HepG2 (cell line): ENCODE results near the gene CDC34. TPM values are rescaled to one million over a fixed set of nuclear protein-coding genes. Genes with fewer than 3 reads are reported as not detected.

Source experiments
- ATAC-seq: fragments of 200-7000 bp; cut with Tn5 transposase; 3 replicates; pipeline ENCODE4 v1.9.1; 2020; ENCODE audit warnings: mild to moderate bottlenecking, moderate library complexity
- BruUV-seq: library from RNA; stranded (reverse); fragments of 400-500 nt; replicated peaks from 2 replicates; lab custom pipeline; 2021; lab: Mats Ljungman, UMichigan
- CTCF ChIA-PET: fragments of 300-600 bp; formaldehyde crosslinking; extraction: SDS; loops from one replicate; lab custom pipeline; 2021; ENCODE audit warnings: low total read pairs, inconsistent platforms, low intra/inter-chr PET ratio; lab: Yijun Ruan, JAX
- POLR2A ChIA-PET: fragments of 350-600 bp; sonication (Branson Sonifier 250); formaldehyde crosslinking; loops from one replicate; lab custom pipeline; 2020; ENCODE audit warnings: antibody characterized with exemption, inconsistent platforms; lab: Yijun Ruan, JAX
- DNase-seq: peaks from one replicate; pipeline ENCODE4 v3.0.0-alpha.2; 2015; ENCODE audit warnings: low spot score
- FAIRE-seq: peaks from 3 replicates; lab custom pipeline; 2011; peaks lifted over from hg19 to GRCh38; lab: Jason Lieb, UNC
- H2AFZ ChIP-seq: one replicate; pipeline ENCODE4 v1.6.1; 2011; ENCODE audit warnings: low read length, inconsistent platforms
- H3K27ac ChIP-seq: fragments of 300-600 bp; 3 replicates; pipeline ENCODE4 v1.8.0; 2011; ENCODE audit warnings: mixed run types, mild to moderate bottlenecking, mixed read lengths, low read length, inconsistent platforms; ENCODE audit not compliant: insufficient read depth; ENCODE audit errors: extremely low read length
- H3K27me3 ChIP-seq, 2 experiments: fragments of 200-600 bp in 1 of 2; 2 replicates in 1 of 2; 3 replicates in 1 of 2; pipeline versions ENCODE4 v1.6.0 to v1.8.0; 2011; ENCODE audit warnings: low read length in 2 of 2, mild to moderate bottlenecking in 2 of 2, moderate library complexity in 2 of 2, inconsistent platforms in 1 of 2; ENCODE audit not compliant: insufficient read depth in 2 of 2, control insufficient read depth in 1 of 2
- H3K36me3 ChIP-seq, 2 experiments: fragments of 200-600 bp in 1 of 2; replicated peaks in 1 of 2; 2 replicates in 1 of 2; 3 replicates in 1 of 2; pipeline versions ENCODE4 v1.5.1 to v1.8.0; 2011; ENCODE audit warnings: low read length in 2 of 2, inconsistent platforms in 1 of 2; ENCODE audit not compliant: insufficient read depth in 2 of 2, control insufficient read depth in 1 of 2
- H3K4me1 ChIP-seq: 2 replicates; pipeline ENCODE4 v1.5.1; 2012; ENCODE audit warnings: low read length, inconsistent platforms; ENCODE audit not compliant: insufficient read depth
- H3K4me2 ChIP-seq: 2 replicates; pipeline ENCODE4 v1.6.0; 2011; ENCODE audit warnings: low read depth, low read length, inconsistent platforms
- H3K4me3 ChIP-seq, 3 experiments: fragments of 200-600 bp in 1 of 3; sonication (generic), shearing (Covaris generic) in 1 of 3; replicated peaks in 1 of 3; 2 replicates each; pipeline ENCODE4 v1.5.1; 2011 to 2016; ENCODE audit warnings: low read length in 3 of 3, inconsistent platforms in 2 of 3, low read depth in 2 of 3, mild to moderate bottlenecking in 2 of 3, control low read depth in 1 of 3, mixed read lengths in 1 of 3; ENCODE audit not compliant: insufficient read depth in 1 of 3
- H3K79me2 ChIP-seq: one replicate; pipeline ENCODE4 v1.6.1; 2011; ENCODE audit warnings: low read length, inconsistent platforms; ENCODE audit not compliant: insufficient read depth
- H3K9ac ChIP-seq: 2 replicates; pipeline ENCODE4 v1.6.0; 2011; ENCODE audit warnings: mild to moderate bottlenecking, low read depth, low read length, inconsistent platforms; ENCODE audit not compliant: insufficient read depth
- H3K9me3 ChIP-seq: 2 replicates; pipeline ENCODE4 v1.5.1; 2012; ENCODE audit warnings: mild to moderate bottlenecking, low read length
- H4K20me1 ChIP-seq: 2 replicates; pipeline ENCODE4 v1.6.0; 2011; ENCODE audit warnings: inconsistent platforms, mild to moderate bottlenecking, low read length, moderate library complexity; ENCODE audit not compliant: insufficient read depth
- AKAP8 ChIP-seq: sonication (generic); formaldehyde crosslinking; IDR thresholded peaks from 2 replicates; pipeline ENCODE4 v1.5.1; 2020; ENCODE audit warnings: mild to moderate bottlenecking, missing genetic modification reagents
- HIVEP1 ChIP-seq: sonication (generic); formaldehyde crosslinking; IDR thresholded peaks from 2 replicates; pipeline ENCODE4 v1.4.0; 2020; ENCODE audit warnings: mild to moderate bottlenecking, missing genetic modification reagents
- HOXA5 ChIP-seq: sonication (generic); formaldehyde crosslinking; IDR thresholded peaks from 2 replicates; pipeline ENCODE4 v1.4.0; 2020; ENCODE audit warnings: missing genetic modification reagents
- KLF9 ChIP-seq: IDR thresholded peaks from 2 replicates; pipeline ENCODE4 v1.6.1; 2016; ENCODE audit warnings: low read depth
- NFKB2 ChIP-seq: sonication (generic); formaldehyde crosslinking; IDR thresholded peaks from 2 replicates; pipeline ENCODE4 v1.4.0; 2020; ENCODE audit warnings: missing genetic modification reagents, borderline replicate concordance
- RFXAP ChIP-seq: sonication (generic); formaldehyde crosslinking; IDR thresholded peaks from 2 replicates; pipeline ENCODE4 v1.4.0; 2020; ENCODE audit warnings: missing genetic modification reagents, borderline replicate concordance
- TAF15 ChIP-seq: fragments of 200-400 bp; formaldehyde crosslinking; IDR thresholded peaks from one replicate; pipeline ENCODE4 v1.6.1; 2018; ENCODE audit warnings: mild to moderate bottlenecking, low read depth, low read length; ENCODE audit not compliant: poor library complexity, severe bottlenecking
- THAP11 ChIP-seq: IDR thresholded peaks from 2 replicates; pipeline ENCODE4 v1.6.1; 2016; ENCODE audit warnings: missing biosample characterization, missing genetic modification reagents
- ZFP37 ChIP-seq: sonication (generic); formaldehyde crosslinking; IDR thresholded peaks from 2 replicates; pipeline ENCODE4 v1.4.0; 2020; ENCODE audit warnings: missing genetic modification reagents, borderline replicate concordance
- ZMYM4 ChIP-seq: sonication (generic); formaldehyde crosslinking; IDR thresholded peaks from 2 replicates; pipeline ENCODE4 v1.8.1; 2023; ENCODE audit warnings: mild to moderate bottlenecking, missing genetic modification reagents
- ZNF333 ChIP-seq: sonication (generic); formaldehyde crosslinking; IDR thresholded peaks from 2 replicates; pipeline ENCODE4 v1.4.0; 2020; ENCODE audit warnings: mild to moderate bottlenecking, missing genetic modification reagents, borderline replicate concordance
- ZNF572 ChIP-seq: sonication (generic); formaldehyde crosslinking; IDR thresholded peaks from 2 replicates; pipeline ENCODE4 v1.5.1; 2020; ENCODE audit warnings: mild to moderate bottlenecking, missing genetic modification reagents
- ZNF629 ChIP-seq: sonication (generic); formaldehyde crosslinking; conservative IDR thresholded peaks from 2 replicates; pipeline ENCODE4 v1.5.0; 2020; ENCODE audit warnings: missing genetic modification reagents
- ZNF766 ChIP-seq: sonication (generic); formaldehyde crosslinking; IDR thresholded peaks from 2 replicates; pipeline ENCODE4 v1.5.0; 2020; ENCODE audit warnings: missing genetic modification reagents, borderline replicate concordance
- ZNF781 ChIP-seq: sonication (generic); formaldehyde crosslinking; IDR thresholded peaks from 2 replicates; pipeline ENCODE4 v1.5.1; 2020; ENCODE audit warnings: borderline replicate concordance, mild to moderate bottlenecking, missing genetic modification reagents; ENCODE audit errors: not compliant biosample characterization
- ZSCAN30 ChIP-seq: sonication (generic); formaldehyde crosslinking; IDR thresholded peaks from 2 replicates; pipeline ENCODE4 v1.5.0; 2020; ENCODE audit warnings: mild to moderate bottlenecking, missing genetic modification reagents
- WGBS: methylation state at CpG from one replicate; pipeline ENCODE4 v1.1.6; 2017; ENCODE audit warnings: low lambda C conversion rate; 5-methylcytosine and 5-hydroxymethylcytosine counted together
- in situ Hi-C: cut with HindIII; loops from 2 replicates; pipeline ENCODE4 v1.10.0; 2017; ENCODE audit warnings: low pct_unique_long_range_greater_than_20kb; ENCODE audit not compliant: extremely low pct_ligation_motif_present
- intact Hi-C: fragments of 100-400 bp; cut with micrococcal nuclease; formaldehyde crosslinking; loops from one replicate; pipeline ENCODE4 v1.10.0; 2022; ENCODE audit not compliant: unreplicated experiment
- polyA plus RNA-seq, 8 experiments: library from polyadenylated mRNA; depleted of rRNA in 3 of 8; stranded (reverse) in 7 of 8; unstranded in 1 of 8; fragments of >200 nt; fragmentation: Illumina TruSeq in 4 of 8; extraction: Trizol in 4 of 8; gene quantifications; 2 replicates each; pipeline versions ENCODE4 v1.2.1 to v1.2.3, GENCODE V29; 2011 to 2016; ENCODE audit warnings: low read depth in 4 of 8, missing spikeins in 1 of 8, mixed read lengths in 1 of 8; ENCODE audit not compliant: insufficient read depth in 1 of 8
- total RNA-seq, 5 experiments: library from RNA; depleted of rRNA; stranded (reverse); fragments of >200 nt; fragmentation: Illumina TruSeq; extraction: Trizol; gene quantifications; 2 replicates each; pipeline ENCODE4 v1.2.3, GENCODE V29; 2016; ENCODE audit warnings: low read depth in 1 of 5
- TF ChIP-seq, protein P1 (sequence below): sonication (generic); formaldehyde crosslinking; IDR thresholded peaks from 2 replicates; pipeline ENCODE4 v1.9.0; 2021; ENCODE audit warnings: mild to moderate bottlenecking, missing genetic modification reagents

CDC34 gene
- total and polyA plus RNA-seq, 2 of the 13 experiments (the other 11 are each of a cell fraction or from before 2014, with no cell fraction given): 138 to 150 TPM

- 62% methylated on average over 35 of the region's 38 CpGs for WGBS
- Histone ChIP-seq H3K9me3 (no peaks in the 10 kb centered on the region), H3K27ac (peak overlapping the region; percentile 94), H3K27me3 (no peaks in the 10 kb centered on the region), H3K9ac (peak overlapping the region; percentile 83), H4K20me1 (peaks cover 20% of the 10 kb centered on the region; the same call in 1 of the 2 replicates), H3K4me3 (peak overlapping the region; percentile 63 to 95 (median 87)), H3K4me1 (peaks cover 60% of the 10 kb centered on the region), H2AFZ (no peak overlapping the region), H3K79me2 (peaks cover 33% of the 10 kb centered on the region), H3K4me2 (peak overlapping the region; percentile 76), H3K36me3 (peaks cover 2 to 4% of the 10 kb centered on the region in 2 experiments; a peak in 3 of 5 replicates)
- intact Hi-C loops (no loop called here), in situ Hi-C loops (no loop called here)
- POLR2A ChIA-PET: interaction anchor here (0.8 to 3.7 kb wide), 17 partner anchors 9 to 222 kb away, joined by 3 to 33 read pairs (median 5); partner anchors contain the start of genes BSG, POLRMT and TPGS1
- BruUV-seq: TSS peak; percentile 91
- ATAC-seq (no peak), DNase-seq (no peak), FAIRE-seq (no peak)
- CTCF ChIA-PET: interaction anchor here (0.6 kb wide), 1 partner anchor 50 kb away, joined by 3 read pairs; no protein-coding TSS in a partner anchor
- TF ChIP-seq ZFP37 (CRISPR knock-in tag) (0 out of 2 replicates have a peak, but pooled peaks have one; percentile 30), AKAP8 (CRISPR knock-in tag) (peak; percentile 21; the same call in 1 of the 2 replicates), ZNF766 (0 out of 2 replicates have a peak, but pooled peaks have one; percentile 34), RFXAP (CRISPR knock-in tag) (0 out of 2 replicates have a peak, but pooled peaks have one; percentile 19), ZSCAN30 (CRISPR knock-in tag) (0 out of 2 replicates have a peak, but pooled peaks have one; percentile 67), ZMYM4 (CRISPR knock-in tag) (no peak), KLF9 (no peak), TAF15 (peak; percentile 72), ZNF629 (0 out of 2 replicates have a peak, but pooled peaks have one; percentile 18), ZNF333 (CRISPR knock-in tag) (0 out of 2 replicates have a peak, but pooled peaks have one; percentile 31), ZNF572 (CRISPR knock-in tag) (0 out of 2 replicates have a peak, but pooled peaks have one; percentile 50), THAP11 (CRISPR knock-in tag) (no peak), NFKB2 (CRISPR knock-in tag) (no peak; the same call in 1 of the 2 replicates), HOXA5 (CRISPR knock-in tag) (no peak), HIVEP1 (0 out of 2 replicates have a peak, but pooled peaks have one; percentile 87), ZNF781 (CRISPR knock-in tag) (no peak)
- TF ChIP-seq, protein P1, sequence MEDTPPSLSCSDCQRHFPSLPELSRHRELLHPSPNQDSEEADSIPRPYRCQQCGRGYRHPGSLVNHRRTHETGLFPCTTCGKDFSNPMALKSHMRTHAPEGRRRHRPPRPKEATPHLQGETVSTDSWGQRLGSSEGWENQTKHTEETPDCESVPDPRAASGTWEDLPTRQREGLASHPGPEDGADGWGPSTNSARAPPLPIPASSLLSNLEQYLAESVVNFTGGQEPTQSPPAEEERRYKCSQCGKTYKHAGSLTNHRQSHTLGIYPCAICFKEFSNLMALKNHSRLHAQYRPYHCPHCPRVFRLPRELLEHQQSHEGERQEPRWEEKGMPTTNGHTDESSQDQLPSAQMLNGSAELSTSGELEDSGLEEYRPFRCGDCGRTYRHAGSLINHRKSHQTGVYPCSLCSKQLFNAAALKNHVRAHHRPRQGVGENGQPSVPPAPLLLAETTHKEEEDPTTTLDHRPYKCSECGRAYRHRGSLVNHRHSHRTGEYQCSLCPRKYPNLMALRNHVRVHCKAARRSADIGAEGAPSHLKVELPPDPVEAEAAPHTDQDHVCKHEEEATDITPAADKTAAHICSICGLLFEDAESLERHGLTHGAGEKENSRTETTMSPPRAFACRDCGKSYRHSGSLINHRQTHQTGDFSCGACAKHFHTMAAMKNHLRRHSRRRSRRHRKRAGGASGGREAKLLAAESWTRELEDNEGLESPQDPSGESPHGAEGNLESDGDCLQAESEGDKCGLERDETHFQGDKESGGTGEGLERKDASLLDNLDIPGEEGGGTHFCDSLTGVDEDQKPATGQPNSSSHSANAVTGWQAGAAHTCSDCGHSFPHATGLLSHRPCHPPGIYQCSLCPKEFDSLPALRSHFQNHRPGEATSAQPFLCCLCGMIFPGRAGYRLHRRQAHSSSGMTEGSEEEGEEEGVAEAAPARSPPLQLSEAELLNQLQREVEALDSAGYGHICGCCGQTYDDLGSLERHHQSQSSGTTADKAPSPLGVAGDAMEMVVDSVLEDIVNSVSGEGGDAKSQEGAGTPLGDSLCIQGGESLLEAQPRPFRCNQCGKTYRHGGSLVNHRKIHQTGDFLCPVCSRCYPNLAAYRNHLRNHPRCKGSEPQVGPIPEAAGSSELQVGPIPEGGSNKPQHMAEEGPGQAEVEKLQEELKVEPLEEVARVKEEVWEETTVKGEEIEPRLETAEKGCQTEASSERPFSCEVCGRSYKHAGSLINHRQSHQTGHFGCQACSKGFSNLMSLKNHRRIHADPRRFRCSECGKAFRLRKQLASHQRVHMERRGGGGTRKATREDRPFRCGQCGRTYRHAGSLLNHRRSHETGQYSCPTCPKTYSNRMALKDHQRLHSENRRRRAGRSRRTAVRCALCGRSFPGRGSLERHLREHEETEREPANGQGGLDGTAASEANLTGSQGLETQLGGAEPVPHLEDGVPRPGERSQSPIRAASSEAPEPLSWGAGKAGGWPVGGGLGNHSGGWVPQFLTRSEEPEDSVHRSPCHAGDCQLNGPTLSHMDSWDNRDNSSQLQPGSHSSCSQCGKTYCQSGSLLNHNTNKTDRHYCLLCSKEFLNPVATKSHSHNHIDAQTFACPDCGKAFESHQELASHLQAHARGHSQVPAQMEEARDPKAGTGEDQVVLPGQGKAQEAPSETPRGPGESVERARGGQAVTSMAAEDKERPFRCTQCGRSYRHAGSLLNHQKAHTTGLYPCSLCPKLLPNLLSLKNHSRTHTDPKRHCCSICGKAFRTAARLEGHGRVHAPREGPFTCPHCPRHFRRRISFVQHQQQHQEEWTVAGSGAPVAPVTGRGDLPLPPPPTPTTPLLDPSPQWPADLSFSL (CRISPR knock-in tag): no peak
These were observed 1.2 kb upstream of the CDC34 start for GRCh38 chr19:530134-531008.
